ENCODE data around the gene DAB2IP.

Gene DAB2IP

GRCh38 chr9:121771851-121772599 lies 120.6 kb downstream of the DAB2IP start:
- H3K27ac Mint-ChIP-seq = no peak overlapping the region
- no peak overlapping the region for H3K4me3 Mint-ChIP-seq
- no peaks in the 10 kb centered on the region for H3K27me3 Mint-ChIP-seq
- H3K9me3 Mint-ChIP-seq = no peaks in the 10 kb centered on the region
- H3K36me3 Mint-ChIP-seq (ENCODE audit: low read depth) = no peaks in the 10 kb centered on the region
- no peaks in the 10 kb centered on the region for H3K4me1 Mint-ChIP-seq (ENCODE audit: low read depth)
- intact Hi-C loops (cut with micrococcal nuclease) = no loop called here

DNA sequence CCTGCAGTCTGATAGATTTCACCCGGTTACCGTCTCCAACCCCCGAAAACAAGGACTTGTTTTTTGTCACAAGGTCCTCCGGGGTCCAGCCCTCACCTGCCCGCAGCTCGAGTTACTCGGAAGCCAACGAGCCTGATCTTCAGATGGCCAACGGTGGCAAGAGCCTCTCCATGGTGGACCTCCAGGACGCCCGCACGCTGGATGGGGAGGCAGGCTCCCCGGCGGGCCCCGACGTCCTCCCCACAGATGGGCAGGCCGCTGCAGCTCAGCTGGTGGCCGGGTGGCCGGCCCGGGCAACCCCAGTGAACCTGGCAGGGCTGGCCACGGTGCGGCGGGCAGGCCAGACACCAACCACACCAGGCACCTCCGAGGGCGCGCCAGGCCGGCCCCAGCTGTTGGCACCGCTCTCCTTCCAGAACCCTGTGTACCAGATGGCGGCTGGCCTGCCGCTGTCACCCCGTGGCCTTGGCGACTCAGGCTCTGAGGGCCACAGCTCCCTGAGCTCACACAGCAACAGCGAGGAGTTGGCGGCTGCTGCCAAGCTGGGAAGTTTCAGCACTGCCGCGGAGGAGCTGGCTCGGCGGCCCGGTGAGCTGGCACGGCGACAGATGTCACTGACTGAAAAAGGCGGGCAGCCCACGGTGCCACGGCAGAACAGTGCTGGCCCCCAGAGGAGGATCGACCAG lies 121.3 kb downstream of the DAB2IP start:
- Mint-ChIP-seq H3K4me1 (ENCODE audit: low read depth) (no peaks in the 10 kb centered on the region), H3K9me3 (no peaks in the 10 kb centered on the region), H3K27ac (no peak overlapping the region), H3K36me3 (ENCODE audit: low read depth) (no peaks in the 10 kb centered on the region), H3K4me3 (no peak overlapping the region), H3K27me3 (no peaks in the 10 kb centered on the region)
- intact Hi-C loops (cut with micrococcal nuclease) = no loop called here

- no peaks in the 10 kb centered on the region for H3K9me3 Mint-ChIP-seq
Observed at GRCh38 chr9:121773286-121773953, 122.0 kb downstream of the DAB2IP start.

DNA sequence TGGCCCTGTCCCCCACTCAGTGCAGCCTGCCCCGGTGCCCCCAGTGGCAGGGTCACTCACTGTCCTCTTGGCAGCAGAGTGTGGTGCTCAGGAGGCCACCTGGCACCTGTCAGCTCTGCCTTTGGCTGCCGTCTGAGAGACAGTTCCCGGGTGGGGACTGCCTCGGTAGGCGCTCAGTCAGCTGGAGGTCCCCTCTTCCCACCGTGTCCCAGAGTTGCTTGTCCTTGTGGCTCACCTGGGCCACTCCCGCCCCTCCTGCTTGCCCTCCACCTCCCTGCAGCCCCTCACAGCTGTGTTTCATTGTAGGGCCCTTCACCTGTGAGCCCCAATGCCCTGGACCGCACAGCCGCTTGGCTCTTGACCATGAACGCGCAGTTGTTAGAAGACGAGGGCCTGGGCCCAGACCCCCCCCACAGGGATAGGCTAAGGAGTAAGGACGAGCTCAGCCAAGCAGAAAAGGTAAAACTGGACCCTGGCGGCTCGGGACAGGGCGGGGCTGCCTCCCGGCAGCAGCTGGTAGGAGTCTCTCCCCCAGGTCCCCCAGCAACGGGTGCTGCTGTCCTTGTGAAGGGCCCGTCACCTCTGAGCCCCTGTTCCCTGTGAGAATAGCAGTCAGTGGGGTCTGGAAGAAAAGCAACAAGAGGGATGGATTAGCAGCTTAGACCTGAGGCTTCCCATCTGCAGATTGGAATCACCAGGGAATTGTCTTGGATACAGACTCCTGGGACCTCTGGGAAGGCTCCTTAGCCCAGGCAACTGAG lies 122.7 kb downstream of the DAB2IP start:
- H3K4me3 Mint-ChIP-seq = no peak overlapping the region
- peaks cover 2% of the 10 kb centered on the region for H3K27me3 Mint-ChIP-seq
- no peaks in the 10 kb centered on the region for H3K36me3 Mint-ChIP-seq (ENCODE audit: low read depth)
- H3K4me1 Mint-ChIP-seq (ENCODE audit: low read depth) = no peaks in the 10 kb centered on the region
- H3K9me3 Mint-ChIP-seq = no peaks in the 10 kb centered on the region
- intact Hi-C loops (cut with micrococcal nuclease) = no loop called here
- H3K27ac Mint-ChIP-seq = no peak overlapping the region

More at GRCh38 chr9:121773286-121773953, 122.0 kb downstream of the DAB2IP start:
- Mint-ChIP-seq H3K27me3 (no peaks in the 10 kb centered on the region), H3K4me1 (ENCODE audit: low read depth) (no peaks in the 10 kb centered on the region), H3K27ac (no peak overlapping the region), H3K4me3 (no peak overlapping the region), H3K36me3 (ENCODE audit: low read depth) (no peaks in the 10 kb centered on the region)
- intact Hi-C loops (cut with micrococcal nuclease) = no loop called here

DNA sequence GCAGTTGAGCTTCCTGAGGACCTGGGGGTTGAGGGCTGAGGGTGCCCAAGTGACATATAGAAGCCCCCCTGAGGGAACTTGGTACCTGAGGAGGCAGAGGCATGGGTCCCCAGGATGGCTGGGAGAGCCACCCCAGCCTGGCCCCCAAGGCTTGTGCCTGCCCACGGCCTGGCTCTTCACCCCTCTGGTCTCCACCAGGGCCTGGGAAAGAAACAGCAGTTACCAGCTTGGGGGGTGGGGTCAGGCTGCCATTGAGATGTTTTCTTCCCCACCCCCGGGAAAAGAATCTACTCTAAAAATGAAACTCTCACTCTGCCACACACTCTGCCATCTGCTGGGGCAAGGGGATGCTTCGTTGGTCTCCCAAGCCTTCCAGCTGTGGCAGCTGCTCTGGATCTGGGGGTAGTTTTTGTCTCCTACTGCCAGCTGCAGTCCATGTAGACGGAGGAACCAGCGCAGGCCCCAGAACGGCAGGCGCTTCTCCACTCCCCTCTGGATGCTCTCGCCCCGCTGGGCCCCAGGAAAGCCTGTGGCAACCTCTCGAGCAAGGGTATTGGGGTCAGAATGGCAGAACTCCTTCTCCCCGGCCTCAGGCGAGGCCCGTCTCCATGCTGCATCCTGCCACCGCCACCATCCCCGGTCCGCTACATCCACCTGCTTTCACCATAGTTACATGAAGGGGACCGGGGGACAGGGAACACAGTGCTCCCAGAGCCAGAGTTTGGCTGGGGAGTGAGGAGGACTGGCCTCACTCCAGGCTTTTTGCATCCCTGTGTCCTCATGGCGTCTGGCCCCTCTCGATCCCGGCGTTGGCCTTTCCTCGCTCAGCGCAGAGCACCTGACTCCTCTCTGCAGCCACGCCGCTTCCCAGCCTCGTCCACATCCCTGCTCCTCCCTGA lies 123.5 kb downstream of the DAB2IP start:
- intact Hi-C loops (cut with micrococcal nuclease) = no loop called here
- H3K4me3 Mint-ChIP-seq = no peak overlapping the region
- no peaks in the 10 kb centered on the region for H3K4me1 Mint-ChIP-seq (ENCODE audit: low read depth)
- H3K27me3 Mint-ChIP-seq = peaks cover 2% of the 10 kb centered on the region
- H3K9me3 Mint-ChIP-seq = no peaks in the 10 kb centered on the region
- no peaks in the 10 kb centered on the region for H3K36me3 Mint-ChIP-seq (ENCODE audit: low read depth)
- H3K27ac Mint-ChIP-seq = no peak overlapping the region

DNA sequence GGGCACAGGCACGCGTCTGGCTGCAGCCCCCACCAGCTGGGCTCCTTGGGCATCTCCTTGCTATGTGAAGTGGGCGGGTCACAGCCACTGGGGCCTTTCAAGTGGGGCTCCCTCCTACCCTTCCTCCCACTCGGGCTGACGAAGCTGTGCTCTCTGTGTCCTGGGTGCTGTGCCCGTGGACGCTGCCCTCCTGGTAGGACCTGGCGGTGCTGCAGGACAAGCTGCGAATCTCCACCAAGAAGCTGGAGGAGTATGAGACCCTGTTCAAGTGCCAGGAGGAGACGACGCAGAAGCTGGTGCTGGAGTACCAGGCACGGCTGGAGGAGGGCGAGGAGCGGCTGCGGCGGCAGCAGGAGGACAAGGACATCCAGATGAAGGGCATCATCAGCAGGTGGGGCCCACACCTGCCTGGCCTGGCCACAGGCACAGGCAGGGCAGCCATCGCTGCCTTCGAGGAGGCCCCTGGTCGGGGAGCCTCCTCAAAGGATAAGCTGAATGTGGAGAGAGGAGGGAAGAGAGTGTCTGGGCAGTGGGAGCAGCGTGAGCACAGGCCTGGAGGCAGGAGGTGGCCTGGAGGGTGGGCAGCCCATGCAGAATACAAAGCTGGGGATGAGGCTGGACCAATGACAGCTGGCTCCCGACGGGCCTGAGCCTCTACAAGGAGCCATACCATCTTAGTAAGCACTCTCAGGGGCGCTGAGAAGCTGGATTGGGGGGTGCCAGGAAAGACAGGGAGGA lies 124.7 kb downstream of the DAB2IP start:
- no peak overlapping the region for H3K27ac Mint-ChIP-seq
- H3K4me1 Mint-ChIP-seq (ENCODE audit: low read depth) = no peaks in the 10 kb centered on the region
- no peaks in the 10 kb centered on the region for H3K9me3 Mint-ChIP-seq
- H3K27me3 Mint-ChIP-seq = peaks cover 4% of the 10 kb centered on the region
- no peaks in the 10 kb centered on the region for H3K36me3 Mint-ChIP-seq (ENCODE audit: low read depth)
- no peak overlapping the region for H3K4me3 Mint-ChIP-seq
- intact Hi-C loops (cut with micrococcal nuclease) = no loop called here

GRCh38 chr9:121776739-121777637 lies 125.6 kb downstream of the DAB2IP start:
- Mint-ChIP-seq H3K27ac (no peak overlapping the region), H3K9me3 (no peaks in the 10 kb centered on the region), H3K4me1 (ENCODE audit: low read depth) (no peaks in the 10 kb centered on the region), H3K27me3 (peaks cover 4% of the 10 kb centered on the region), H3K4me3 (no peak overlapping the region), H3K36me3 (ENCODE audit: low read depth) (no peaks in the 10 kb centered on the region)
- intact Hi-C loops (cut with micrococcal nuclease) = no loop called here

GRCh38 chr9:121778252-121779225 lies 127.1 kb downstream of the DAB2IP start:
- Mint-ChIP-seq H3K9me3 (no peaks in the 10 kb centered on the region), H3K36me3 (ENCODE audit: low read depth) (no peaks in the 10 kb centered on the region), H3K27ac (no peak overlapping the region), H3K27me3 (peaks cover 4% of the 10 kb centered on the region), H3K4me1 (ENCODE audit: low read depth) (no peaks in the 10 kb centered on the region), H3K4me3 (no peak overlapping the region)
- intact Hi-C loops (cut with micrococcal nuclease) = no loop called here

- Mint-ChIP-seq H3K4me1 (ENCODE audit: low read depth) (no peaks in the 10 kb centered on the region), H3K27me3 (peaks cover 4% of the 10 kb centered on the region), H3K36me3 (ENCODE audit: low read depth) (no peaks in the 10 kb centered on the region), H3K27ac (no peak overlapping the region), H3K4me3 (no peak overlapping the region), H3K9me3 (no peaks in the 10 kb centered on the region)
- intact Hi-C loops (cut with micrococcal nuclease) = no loop called here
Observed at GRCh38 chr9:121779381-121780117, 128.1 kb downstream of the DAB2IP start.

DNA sequence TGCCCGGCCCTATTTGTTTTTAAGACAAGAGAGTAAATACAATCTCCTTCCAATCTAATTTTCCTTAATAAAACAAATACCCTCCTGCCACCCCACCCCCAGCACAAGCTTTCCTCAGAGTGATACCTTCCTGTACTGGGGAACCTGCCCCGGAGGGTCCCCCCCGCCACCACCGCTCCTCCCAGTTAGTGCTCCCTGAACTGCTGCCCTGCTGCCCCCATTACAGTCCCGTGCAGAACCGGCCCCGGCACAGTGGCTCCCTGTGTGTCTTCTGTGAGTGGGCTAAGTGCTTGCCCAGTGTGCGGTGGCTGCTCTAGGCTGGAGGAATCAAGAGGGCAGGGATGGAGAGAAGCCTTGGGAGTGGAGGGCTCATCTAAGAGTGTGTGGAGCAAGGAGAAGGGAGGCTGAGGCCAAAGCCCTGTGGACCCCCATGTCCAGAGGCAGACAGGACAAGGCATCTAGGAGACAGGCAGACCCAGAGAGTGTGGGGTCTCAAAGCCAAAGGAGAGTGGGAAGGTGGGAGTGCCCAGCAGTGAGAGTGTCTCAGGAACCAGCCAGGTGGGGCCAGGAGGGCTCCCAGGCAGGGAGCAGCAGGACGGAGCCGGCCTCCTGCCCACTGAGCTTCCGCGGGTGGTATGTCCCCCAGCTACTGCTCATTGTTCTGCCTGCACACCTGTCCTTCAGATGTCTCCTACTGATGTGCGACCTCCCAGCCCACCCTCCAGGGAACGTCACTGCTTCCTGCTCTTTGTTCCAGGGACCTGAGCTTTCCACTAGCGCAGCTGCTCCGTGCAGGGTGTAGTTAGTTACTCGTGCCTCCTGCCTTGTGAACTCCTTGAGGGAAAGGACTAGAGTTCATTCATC lies 129.0 kb downstream of the DAB2IP start:
- no peaks in the 10 kb centered on the region for H3K9me3 Mint-ChIP-seq
- no peaks in the 10 kb centered on the region for H3K36me3 Mint-ChIP-seq (ENCODE audit: low read depth)
- H3K4me1 Mint-ChIP-seq (ENCODE audit: low read depth) = no peaks in the 10 kb centered on the region
- no peak overlapping the region for H3K27ac Mint-ChIP-seq
- H3K27me3 Mint-ChIP-seq = peaks cover 4% of the 10 kb centered on the region
- intact Hi-C loops (cut with micrococcal nuclease) = no loop called here
- no peak overlapping the region for H3K4me3 Mint-ChIP-seq

Data from dendritic cell treated with granulocyte-macrophage colony-stimulating factor and Interleukin-4, amounts not matched to agents 40 ng/mL and 50 ng/mL, for 4 days (primary cell).